GM10248 (cell line): Measurements from ENCODE around the gene MPZL3.

Experiments
- CTCF ChIA-PET: fragments of 300-600 bp; sonication (Branson Sonifier 250); formaldehyde crosslinking; extraction: SDS; loops from one replicate; lab custom pipeline; 2021; ENCODE audit warnings: antibody characterized with exemption; lab: Yijun Ruan, JAX
- POLR2A ChIA-PET: fragments of 350-650 bp; sonication (Branson Sonifier 250); formaldehyde crosslinking; extraction: SDS; loops from one replicate; lab custom pipeline; 2020; ENCODE audit warnings: antibody characterized with exemption; lab: Yijun Ruan, JAX
- DNase-seq: peaks from one replicate; pipeline ENCODE4 v3.0.0; 2012; ENCODE audit errors: extremely low spot score
- CTCF ChIP-seq: IDR thresholded peaks from 2 replicates; pipeline ENCODE4 v1.5.1; 2012; ENCODE audit warnings: mild to moderate bottlenecking, low read depth; ENCODE audit errors: extremely low read depth, missing control alignments, control extremely low read depth

The MPZL3 gene, protein sequence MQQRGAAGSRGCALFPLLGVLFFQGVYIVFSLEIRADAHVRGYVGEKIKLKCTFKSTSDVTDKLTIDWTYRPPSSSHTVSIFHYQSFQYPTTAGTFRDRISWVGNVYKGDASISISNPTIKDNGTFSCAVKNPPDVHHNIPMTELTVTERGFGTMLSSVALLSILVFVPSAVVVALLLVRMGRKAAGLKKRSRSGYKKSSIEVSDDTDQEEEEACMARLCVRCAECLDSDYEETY

DNA sequence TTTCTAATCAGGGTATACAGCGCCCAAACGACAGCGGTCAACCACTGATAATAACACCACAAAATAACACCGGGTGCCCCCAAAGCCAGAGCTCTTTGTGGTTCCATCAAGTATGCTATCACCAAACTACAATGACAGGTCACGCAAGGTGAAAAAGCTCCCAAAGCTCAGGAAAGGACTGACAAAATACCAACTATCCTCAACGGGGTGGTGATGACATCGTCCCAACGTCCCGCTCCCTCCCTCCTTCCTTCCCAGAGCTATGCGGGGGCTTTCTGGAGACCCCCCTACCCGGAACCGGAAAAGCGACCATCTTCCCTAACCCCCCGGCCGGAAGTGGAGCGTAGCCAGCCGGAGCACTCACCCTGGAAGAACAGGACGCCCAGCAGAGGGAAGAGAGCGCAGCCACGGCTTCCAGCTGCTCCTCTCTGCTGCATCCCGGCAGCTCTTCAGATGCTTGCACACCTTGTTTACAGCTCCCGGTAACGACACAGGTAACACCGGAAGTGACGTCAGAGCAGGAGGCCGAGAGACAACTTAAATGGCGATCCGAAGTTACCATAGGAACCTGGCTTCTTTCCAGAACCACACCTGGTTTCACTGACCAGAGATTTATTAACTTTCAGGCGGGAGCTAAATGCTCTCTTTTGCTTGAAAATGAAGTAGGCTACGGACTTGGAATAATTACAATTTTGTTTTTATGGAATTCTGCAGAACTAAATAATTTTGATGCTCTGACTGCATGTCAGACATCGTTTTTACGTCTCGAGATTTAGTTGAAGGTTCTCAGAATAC, at the start of gene MPZL3:
TSS of gene MPZL3 (minus strand) at position 508 of the 795 bp plus-strand sequence. CDS start at position 437, 71 bp downstream.
- POLR2A ChIA-PET, result interaction anchor here (0.5 to 0.9 kb wide), 2 partner anchors 36 to 197 kb away, joined by 3 read pairs; no protein-coding TSS in a partner anchor

DNA sequence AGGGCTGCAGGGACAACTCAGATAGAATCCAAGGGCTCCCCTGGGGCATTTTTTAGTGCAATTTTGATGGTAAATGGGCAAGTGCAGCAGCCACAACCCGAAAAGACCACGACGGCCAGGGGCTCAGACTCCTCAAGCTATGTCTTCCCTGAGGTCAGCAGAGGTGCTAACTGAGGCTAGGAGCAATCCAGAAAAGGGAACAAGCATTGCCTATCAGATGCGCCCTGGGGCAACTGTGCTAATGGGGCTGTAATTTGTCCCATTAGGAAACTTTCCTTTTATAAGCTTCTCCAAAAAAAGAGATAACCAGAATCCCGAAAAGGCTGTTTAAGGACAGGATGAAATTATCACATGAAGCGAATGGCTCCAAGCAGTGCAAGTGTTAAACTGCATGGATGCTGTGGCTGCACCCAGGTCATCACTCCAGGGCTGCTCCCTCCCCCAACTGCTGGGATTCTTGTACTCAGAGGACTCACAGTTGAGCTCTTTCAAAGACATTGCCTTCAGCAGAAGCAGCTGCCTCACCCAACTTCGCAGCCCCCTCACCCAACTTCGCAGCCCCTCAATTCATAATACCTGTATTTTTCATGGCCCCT, 49.5 kb upstream of the MPZL3 start:
- DNase-seq, result no peak
- POLR2A ChIA-PET, result interaction anchor here (0.7 kb wide), 1 partner anchor 354 kb away, joined by 8 read pairs; no protein-coding TSS in a partner anchor
- TF ChIP-seq CTCF, result no peak
- CTCF ChIA-PET, result interaction anchor here (1.4 to 6.7 kb wide), 3 partner anchors 10 to 25 kb away, joined by 3 to 26 read pairs (median 12); no protein-coding TSS in a partner anchor

More for the DNA sequence above, at the start of gene MPZL3:
- TF ChIP-seq CTCF, result no peak
- CTCF ChIA-PET, result interaction anchor here (0.9 to 2.1 kb wide), 8 partner anchors 11 to 305 kb away, joined by 3 to 7 read pairs (median 4); partner anchors contain the start of gene MPZL2
- DNase-seq, result peak; percentile 85

GRCh38 chr11:118295815-118296454, 43.8 kb upstream of the MPZL3 start:
- DNase-seq, result no peak
- POLR2A ChIA-PET, result no interaction called here
- peak; percentile 77 for TF ChIP-seq CTCF
- CTCF ChIA-PET, result interaction anchor here (0.6 to 2.7 kb wide), 39 partner anchors 9 to 273 kb away, joined by 3 to 18 read pairs (median 4); partner anchors contain the start of genes MPZL3 and TTC36

DNA sequence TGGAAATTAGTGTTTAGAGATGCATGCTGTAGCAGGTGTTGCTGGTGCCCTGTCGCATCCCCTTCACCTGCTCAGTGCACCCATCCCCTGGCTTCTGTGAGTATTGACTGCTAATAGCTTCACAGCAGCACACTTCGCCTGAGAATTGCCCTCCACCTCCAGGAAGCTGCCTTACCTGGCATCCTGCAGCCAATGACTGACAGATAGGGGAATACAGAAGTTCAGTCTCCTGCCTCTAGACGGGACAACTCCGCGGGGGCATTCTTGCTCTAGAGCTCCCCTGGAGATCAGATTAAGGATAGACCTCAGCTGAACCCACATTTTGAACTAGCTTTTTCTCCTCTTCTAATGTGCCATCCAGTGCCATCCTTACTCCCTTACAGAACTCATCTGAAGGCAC, 43.0 kb upstream of the MPZL3 start:
- no peak for DNase-seq
- ChIA-PET POLR2A (no interaction called here), CTCF (interaction anchor here (0.7 to 2.7 kb wide), 36 partner anchors 9 to 273 kb away, joined by 3 to 18 read pairs (median 4); partner anchors contain the start of gene MPZL3)
- TF ChIP-seq CTCF, result no peak

GRCh38 chr11:118294053-118294452, 41.9 kb upstream of the MPZL3 start:
- POLR2A ChIA-PET, result no interaction called here
- no peak for DNase-seq
- CTCF ChIA-PET, result interaction anchor here (2.7 kb wide), 1 partner anchor 18 kb away, joined by 15 read pairs; no protein-coding TSS in a partner anchor
- no peak for TF ChIP-seq CTCF
